Measurements from ENCODE around the gene MGAT4A.

- TF ChIP-seq CTCF (IDR thresholded peaks at IDR 0.05): no peak
- no peak for TF ChIP-seq POLR2A (IDR thresholded peaks at IDR 0.05)
Measured at GRCh38 chr2:98592565-98592964, 138.4 kb downstream of the MGAT4A start.
